NCI-H2227 (cell line): ENCODE data around the gene RBMS3.
"Not testable (repeated sequence)": the region's sequence is repeated elsewhere in the genome, so short reads cannot be mapped to it uniquely, and the experiment has no call there.

Experiments
- DNase-seq: peaks from one replicate; lab custom pipeline; 2025; ENCODE audit not compliant: unreplicated experiment; lab: John Stamatoyannopoulos, UW

The RBMS3 gene

DNA sequence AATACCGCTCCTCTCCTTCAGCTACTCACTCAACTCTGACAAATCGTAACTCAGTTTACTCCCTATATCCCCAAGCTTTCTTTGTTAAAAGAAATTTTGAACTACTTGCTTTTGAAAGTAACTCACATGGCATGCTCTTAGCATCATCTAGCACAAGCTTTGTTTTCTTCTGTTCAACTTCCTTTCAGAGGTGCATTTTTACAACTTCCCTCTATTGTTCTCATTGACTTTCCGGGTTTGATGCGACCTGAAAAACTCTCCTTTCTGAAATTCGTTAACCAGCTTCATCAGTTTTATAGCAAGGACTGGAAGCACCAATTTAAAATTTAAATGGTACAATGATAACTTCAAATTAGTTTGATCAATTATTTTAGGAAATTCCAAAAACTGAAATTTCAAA is 696.0 kb downstream of the RBMS3 start:
- DNase-seq = no peak

DNA sequence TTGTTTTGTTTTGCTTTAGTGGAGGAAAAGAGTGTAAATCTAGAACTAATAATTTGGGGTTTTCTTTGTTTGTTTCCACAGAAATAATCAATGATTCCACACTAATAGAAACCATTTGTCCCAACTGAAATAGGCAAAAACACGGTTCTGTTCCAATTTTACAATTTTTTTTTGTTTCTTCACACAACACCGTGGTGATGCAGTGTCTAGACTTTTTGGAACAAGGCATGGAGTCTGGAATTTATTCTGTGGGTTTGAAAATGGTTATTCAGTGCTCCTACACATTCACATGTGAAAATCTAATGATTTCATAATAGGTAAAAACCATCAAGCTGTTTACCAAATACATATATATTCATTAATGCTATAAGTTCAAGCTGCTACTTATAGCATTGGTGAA is 696.5 kb downstream of the RBMS3 start:
- no peak for DNase-seq

DNA sequence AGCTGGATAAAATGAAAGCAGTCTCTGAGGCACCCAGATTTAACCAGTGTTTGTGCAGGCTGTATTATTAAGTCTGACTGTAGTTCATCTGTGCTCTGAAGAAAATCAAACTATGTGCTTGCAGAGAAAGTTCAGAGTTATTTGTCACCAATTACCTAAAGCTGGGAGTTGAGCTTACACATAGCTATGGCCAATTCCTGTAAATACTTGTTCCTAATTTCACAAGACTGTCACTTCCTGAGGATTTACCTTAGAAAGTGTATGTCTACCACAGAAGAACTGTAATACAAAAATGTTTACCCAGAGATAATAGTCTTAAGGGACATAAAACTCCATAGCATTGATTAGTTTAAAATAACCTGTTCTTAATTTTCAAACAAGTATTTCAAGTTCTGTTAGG is 697.2 kb downstream of the RBMS3 start:
- DNase-seq = no peak

DNA sequence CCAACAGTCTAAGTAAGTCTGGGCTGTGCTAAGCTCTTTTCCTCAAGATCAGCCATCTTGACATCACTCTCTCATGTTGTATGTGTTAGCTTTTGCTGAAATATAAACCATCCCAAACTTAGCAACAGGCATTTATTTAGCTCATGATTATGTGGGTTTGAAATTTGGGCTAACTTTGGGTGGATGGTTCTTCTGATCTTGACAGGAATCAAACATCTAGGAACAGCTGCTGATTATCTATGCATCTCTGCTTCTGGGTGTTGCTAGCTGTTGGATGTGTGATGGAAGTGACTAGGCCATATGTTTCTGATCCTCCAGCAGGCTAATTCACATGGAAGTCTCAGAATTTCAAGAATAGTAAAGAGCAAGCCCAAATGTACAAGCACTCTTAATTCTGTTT is 710.3 kb downstream of the RBMS3 start:
- DNase-seq = no peak

DNA sequence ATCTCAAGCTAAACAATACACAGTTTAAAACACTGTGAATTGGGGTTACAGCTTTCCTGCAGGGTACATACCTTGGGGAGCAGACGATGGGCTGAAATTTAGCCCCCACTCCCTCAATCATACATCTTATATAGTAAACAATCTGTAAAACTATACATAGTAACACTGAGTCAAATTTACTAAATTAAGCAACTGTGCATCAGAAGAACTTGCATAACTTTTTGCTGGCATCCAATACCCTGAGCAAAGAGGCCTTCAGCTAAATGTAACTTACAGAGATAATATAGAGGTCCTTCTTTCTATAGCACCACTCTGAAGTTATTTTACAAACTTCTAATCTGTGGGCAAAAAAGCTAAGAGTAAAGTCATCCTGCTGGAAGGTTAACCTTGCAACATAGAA is 721.9 kb downstream of the RBMS3 start:
- DNase-seq = no peak

DNA sequence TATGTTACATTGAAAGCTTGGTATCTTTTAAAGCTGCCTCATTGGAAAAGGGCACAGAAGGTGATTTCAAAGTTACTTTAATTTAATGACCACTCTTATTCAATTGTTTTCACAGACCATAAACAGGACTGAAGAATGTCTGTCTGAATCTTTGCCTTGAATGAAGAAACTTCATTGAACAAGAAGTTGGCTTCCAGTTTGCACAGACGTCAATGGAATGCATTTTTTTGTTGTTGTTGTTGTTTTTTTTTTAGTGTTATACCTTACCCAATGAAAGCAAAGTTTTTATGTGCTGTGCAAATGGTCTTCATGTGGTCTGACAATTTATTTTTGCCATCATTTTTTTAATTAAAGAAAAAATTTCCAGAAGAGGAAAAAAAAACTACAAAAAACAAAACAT is 722.9 kb downstream of the RBMS3 start:
- no peak for DNase-seq

DNA sequence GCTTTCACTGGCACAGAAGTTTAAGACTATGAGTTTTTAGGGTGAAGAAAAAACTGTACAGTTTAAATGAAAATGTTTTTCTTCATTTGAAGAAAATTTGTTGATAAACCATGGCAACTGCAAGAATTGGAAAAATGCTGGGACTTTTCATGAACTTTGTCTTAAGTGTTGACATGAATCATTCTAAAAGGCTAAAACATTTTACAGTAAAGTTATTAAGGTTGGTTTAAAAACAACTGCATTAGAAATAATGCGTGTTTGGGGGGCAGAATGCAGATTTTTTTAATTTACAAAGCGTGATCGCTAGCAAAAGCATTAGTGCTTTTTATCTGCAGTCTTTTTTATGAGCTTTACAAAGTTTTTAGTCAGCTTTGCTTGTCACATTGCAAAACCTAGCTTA is 723.6 kb downstream of the RBMS3 start:
- no peak for DNase-seq

DNA sequence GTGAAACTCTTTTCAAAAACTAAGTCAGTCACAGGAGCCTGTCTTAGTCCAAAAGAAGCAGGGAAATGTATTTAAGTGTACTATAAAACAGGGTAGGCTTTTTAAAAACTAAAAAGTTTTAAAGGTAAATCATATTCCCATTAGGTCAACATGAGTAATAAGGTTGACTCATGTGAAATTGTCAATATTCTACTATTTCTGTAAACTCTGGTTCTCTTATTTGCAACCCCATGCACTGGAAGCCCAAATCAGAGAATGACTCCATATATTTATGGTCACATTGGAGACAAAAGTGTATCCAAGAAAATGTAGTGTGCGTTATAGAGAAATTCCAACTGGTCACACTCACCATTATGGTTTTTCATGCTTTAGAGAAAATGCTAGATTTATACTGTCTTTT is 725.2 kb downstream of the RBMS3 start:
- DNase-seq = no peak

DNA sequence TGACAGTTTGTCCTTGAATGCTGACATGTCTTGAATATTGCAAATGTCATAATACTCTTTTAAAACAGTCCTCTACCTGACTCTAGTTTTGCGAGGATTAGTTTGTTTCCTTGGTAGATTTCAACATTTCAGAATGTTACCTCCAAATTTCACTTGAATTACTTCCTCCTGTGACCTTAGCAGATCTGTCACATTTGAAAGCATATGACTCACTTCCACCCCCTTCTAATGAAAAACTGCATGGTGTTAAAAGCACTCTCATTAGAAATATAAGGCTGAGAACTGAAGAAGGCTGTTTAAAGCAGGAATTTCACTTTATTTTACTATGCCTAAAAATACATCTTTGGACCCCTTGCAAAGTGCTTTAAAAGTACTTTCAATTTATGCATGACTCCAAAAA is 726.8 kb downstream of the RBMS3 start:
- DNase-seq = no peak

DNA sequence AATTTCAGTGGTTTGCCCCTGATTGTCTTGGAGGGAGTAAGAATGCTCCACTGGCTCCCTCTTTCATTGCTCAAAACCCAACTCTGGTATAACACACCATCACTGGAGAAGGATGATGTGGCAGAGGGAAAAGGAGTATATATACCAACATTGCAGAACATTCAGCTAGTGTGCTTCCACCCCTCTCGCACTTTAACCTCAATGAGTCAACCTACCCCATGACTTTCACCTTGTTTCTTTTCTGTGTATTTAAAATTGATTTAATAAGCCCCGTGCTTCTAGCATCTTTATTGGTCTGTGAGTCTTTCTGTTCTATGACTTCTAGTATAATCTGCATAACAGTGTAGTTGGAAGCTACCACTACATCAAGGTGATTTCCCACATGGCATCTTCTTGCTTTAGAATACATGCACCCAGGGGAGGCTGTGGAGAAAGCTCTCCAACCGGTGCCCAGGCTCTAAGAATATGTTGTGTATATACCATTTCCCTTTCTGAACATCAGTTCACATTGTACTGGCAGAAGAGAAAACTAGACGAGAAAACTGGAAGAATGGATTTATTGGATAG is 730.4 kb downstream of the RBMS3 start:
- no peak for DNase-seq

DNA sequence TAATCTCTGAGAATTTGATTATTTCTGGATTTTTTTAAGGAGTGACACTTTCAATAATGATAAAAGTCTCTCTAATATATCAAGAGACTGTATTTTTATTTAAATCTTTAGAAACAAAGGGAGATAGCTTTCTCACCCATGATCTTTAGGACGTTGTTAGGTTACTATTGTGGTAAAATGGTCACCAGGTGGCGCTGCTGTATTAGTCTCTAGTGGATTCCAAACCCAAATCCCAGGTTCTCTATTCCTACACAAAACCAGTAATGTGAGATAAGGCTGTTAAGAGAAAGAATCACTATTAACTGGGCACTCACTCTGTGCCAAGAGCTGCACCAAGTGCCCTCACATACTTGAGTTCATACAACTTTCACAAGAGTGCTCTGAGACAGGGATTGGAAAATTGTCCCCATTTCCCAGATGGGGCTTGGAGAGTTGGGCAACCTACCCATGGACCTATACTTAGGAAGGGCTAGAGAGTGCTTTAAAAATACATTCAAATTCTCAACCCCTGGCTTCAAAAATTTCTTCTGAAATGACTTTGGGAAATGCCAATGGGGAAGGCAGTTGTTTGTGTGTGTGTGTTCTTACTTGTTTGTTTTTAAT is 732.2 kb downstream of the RBMS3 start:
- peak; percentile 65 for DNase-seq

DNA sequence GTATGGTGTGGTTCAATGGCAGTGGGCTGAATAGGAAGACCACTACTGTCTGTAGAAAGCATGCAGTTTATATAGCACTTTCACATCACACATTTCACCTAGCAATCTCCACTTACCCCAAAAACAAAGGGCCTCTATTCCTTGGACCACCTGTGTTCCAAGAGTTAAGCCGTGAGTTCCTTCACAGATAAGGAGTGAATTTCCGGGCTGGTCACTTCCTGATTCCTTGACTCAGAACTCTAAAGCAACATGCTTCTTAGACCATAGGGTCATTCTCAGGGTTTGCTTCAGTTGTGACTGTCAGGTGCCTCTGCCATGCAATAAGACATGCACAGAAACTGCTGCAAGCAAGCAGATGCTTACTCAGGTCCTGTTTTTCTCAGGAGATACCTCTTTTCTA is 737.0 kb downstream of the RBMS3 start:
- DNase-seq = no peak

DNA sequence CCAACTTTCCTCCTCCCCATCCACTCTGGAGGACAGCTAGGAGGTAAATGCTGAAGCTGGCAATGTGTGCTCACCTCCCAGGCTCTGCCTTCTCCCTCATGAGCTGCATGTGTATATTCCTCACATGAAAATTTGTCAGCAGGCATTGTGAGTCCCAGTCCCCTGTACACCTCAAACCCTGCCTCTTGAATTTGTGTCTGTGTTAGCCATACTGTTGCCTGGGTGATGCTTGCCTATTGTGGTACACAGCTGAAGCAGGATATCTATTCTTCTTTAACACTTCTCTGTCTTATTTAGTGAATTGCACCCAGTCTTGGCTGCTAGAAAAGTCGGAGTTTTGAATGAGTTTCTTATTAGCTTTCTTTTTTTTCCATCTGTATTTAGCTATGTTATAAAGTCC is 739.5 kb downstream of the RBMS3 start:
- DNase-seq = no peak

DNA sequence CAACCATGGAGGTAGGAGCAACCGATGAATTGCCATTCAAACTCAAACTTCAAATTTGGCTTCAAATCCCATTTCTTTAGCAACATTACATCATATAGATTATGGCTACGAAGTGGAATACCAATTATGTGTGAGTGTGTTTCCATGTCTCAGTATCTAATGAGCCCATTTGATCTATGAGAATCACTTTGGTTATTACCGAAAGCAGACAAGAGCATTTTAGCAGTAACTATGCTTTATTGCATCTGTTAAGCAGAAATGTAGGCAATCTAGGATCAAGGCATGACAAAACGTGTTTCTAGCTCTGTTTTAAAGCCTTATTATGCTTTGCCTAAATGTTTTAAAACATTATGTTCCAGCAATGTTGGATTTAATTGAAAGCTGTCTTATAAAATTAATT is 743.6 kb downstream of the RBMS3 start:
- no peak for DNase-seq

DNA sequence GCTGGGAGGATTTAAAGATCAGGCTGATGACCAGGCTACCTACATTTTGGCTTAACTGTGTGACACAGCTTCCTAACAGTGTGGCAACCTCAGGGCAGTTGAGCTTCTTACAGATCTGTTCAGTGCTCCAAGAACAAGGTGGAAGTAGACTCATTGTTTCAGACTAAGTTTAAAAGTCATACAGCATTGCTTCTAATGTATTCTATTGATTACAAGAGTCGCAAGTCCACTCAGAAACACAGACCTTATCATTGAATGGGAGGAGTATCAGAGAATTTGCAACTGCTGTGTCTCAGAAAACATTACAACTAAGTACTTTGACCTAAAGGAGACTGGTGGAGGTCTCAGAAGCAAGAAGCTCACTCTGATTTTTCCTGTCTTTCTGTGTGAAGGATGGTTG is 746.0 kb downstream of the RBMS3 start:
- DNase-seq = no peak

DNA sequence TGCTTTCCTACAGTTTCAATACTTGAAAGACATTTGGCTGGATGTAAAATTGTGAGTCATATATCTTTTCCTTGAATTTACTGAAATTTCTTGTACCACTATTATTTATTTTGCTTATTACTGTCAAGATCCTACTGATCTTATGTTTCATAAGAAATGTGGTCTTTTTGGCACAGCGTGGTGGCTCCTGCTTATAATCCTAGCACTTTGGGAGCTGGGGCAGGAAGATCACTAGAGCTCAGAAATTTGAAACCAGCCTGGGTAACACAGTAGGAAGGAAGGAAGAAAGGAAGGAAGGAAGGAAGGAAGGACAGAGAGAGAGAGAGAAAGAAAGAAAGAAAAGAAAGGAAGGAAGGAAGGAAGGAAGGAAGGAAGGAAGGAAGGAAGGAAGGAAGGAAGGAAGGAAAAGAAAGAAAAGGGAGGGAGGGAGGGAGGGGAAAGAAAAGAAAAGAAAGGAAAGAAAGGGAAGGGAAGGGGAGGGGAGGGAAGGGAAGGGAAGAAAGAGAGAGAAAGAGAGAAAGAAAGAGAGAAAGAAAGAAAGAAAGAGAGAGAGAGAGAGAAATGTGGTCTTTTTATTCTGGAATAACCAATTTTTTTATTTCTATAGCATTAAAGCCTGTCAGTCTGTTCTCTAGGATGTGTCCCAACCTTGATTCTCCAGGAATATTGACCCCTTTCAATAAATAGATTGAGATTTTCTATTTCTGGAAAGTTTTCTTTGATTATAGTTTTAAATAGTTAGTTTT is 753.5 kb downstream of the RBMS3 start:
- DNase-seq = no peak

DNA sequence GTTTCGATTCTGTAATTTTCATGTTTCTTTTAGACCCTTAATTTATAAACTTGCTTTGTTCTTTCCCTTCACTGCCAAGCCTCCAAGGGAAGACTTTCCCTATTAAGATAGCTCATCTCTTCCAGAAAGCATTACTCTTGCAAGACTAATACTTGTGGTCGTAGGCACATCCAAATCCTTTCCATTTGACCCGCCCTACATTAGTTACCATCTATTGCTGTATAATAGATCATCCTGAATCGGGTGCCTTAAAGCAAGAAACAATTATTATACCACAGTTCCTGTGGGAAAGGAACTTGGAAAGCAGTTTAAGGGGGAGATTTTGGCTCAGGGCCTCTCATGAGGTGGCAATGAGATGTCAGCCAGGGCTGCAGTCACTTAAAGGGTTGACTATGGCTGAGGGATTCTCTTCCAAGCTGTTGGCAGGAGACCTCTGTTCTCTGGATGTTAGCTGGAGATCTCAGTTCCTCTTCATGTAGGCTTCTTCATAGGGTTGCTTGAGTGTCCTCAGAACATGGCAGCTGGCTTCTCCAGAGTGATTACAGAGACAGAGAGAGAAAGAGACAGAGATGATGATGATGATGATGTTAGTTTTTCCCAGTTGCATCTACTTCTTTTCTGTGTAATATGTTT is 755.2 kb downstream of the RBMS3 start:
- DNase-seq = no peak

DNA sequence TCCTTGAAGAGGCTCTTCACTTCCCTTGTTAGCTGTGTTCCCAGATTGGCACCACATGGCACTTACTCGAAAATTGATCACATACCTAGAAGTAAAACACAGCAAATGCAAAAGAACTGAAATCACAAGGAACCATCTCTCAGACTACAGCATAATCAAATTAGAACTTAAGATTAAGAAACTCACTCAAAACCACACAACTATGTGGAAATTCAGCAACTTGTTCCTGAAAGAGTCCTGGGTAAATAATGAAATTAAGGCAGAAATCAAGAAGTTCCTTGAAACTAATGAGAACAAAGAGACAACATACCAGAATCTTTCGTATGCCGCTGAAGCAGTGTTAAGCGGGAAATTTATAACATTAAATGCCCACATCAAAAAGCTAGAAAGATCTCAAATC is 759.3 kb downstream of the RBMS3 start:
- no peak for DNase-seq

DNA sequence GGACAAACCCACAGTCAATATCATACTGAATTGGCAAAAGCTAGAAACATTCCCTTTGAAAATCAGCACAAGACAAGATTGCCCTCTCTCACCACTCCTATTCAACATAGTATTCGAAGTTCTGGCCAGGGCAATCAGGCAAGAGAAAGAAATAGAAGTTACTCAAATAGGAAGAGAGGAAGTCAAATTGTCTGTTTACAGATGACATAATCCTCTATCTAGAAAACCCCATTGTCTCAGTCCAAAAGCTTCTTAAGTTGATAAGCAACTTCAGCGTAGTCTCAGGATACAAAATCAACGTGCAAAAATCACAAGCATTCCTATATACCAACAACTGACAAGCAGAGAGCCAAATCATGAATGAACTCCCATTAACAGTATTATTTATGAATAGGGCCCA is 760.6 kb downstream of the RBMS3 start:
- DNase-seq = not testable (repeated sequence)

DNA sequence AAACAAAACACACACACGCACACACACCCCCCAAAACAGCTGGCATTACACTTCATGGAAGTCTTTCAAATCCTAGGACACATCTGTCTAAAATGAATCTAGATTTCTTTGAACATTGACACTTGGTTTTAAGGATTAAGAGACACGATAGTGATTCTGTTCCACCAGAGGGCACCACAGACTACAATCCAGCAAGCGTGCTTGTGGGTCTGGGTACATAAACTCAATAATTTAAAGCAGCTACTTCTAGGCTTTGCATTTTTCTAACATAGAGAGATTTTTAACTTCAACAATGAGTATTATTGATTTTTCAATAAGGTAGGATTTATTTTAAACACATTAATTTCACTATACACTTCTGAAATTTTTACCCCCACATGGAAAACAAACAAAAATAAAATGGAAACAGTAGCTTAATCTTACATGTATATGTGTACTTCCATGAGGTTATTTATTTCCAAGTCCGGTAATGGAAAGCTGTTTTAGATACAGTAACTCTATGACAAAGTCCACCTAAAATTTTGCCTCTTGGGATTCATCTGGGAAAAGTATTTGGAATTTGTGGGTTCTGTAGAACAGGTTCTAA is 761.5 kb downstream of the RBMS3 start:
- DNase-seq = peak; percentile 61

DNA sequence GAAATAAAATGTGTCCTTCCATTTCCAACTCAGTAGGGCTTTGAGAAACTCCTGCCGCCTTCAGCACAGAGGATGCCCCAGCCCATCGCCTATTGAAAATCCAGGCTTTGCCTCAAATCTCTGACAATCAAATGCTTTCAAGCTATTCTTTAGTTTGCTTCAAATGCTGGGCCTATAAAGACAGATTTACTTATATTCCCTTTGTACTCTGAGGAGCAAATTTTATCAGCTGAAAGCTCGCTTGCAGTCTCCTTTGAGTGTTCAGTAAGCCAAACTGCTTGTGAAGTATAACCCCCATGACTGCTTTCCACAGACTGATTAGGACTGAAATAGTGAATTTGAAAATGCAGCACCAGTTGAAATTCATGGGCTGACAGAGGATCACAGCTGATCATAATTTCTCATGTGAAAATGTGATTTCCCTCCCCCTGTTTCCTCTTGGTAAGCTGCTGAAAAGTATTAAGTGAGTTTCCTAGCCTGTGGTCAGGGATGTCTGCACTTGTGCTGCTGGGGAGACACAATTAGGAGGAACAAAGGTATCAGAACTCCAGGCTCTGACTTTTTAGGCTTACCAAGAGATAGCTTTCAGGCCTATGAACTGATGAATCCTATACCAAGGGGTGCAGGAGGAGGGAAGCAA is 762.2 kb downstream of the RBMS3 start:
- no peak for DNase-seq
